Head of caudate nucleus (tissue), 42 donors: ENCODE measurements around the gene SLC12A6.
A peak's percentile ranks its signal among the peaks of the same experiment; 100 is the strongest.

ENCODE experiments used
- DNase-seq, 42 donors: peaks; one replicate each; pipeline versions ENCODE4 v3.0.0 to v3.0.0-alpha.2; 2020 to 2021; ENCODE audit warnings: mixed read lengths in 7 of 42
- intact Hi-C: fragments of 100-400 bp; cut with DNase I; formaldehyde crosslinking; loops from one replicate; pipeline ENCODE4 v1.15.0; 2022

Gene SLC12A6

GRCh38 chr15:34336231-34336990 lies 1.2 kb downstream of the SLC12A6 start:
- DNase-seq: peak in 7 of 42 donors; percentile 12 to 52 (median 24)
- intact Hi-C loops: loop anchor here (10.0 kb wide), 1 partner anchor 112 kb away; the partner anchor contains the start of gene EMC4

GRCh38 chr15:34335176-34336032 lies 2.2 kb downstream of the SLC12A6 start:
- intact Hi-C loops: loop anchor here (10.0 kb wide), 1 partner anchor 111 kb away; the partner anchor contains the start of gene EMC4
- DNase-seq: no peak

- no peak for DNase-seq
- intact Hi-C loops: loop anchor here (10.0 kb wide), 1 partner anchor 110 kb away; the partner anchor contains the start of gene EMC4
Measured at GRCh38 chr15:34334672-34335071, 2.9 kb downstream of the SLC12A6 start.

GRCh38 chr15:34332553-34333120 lies 4.9 kb downstream of the SLC12A6 start:
- no peak for DNase-seq
- intact Hi-C loops: loop anchor here (10.0 kb wide), 1 partner anchor 108 kb away; the partner anchor contains the start of gene EMC4

- intact Hi-C loops: loop anchor here (10.0 kb wide), 1 partner anchor 107 kb away; the partner anchor contains the start of gene EMC4
- DNase-seq: no peak
Measured at GRCh38 chr15:34331809-34332208, 5.8 kb downstream of the SLC12A6 start.

GRCh38 chr15:34330279-34330678 lies 7.3 kb downstream of the SLC12A6 start:
- no peak for DNase-seq
- intact Hi-C loops: loop anchor here (10.0 kb wide), 1 partner anchor 105 kb away; the partner anchor contains the start of gene EMC4

- DNase-seq: no peak
- intact Hi-C loops: no loop called here
Measured at GRCh38 chr15:34329006-34329405, 8.6 kb downstream of the SLC12A6 start.

GRCh38 chr15:34327906-34328305 lies 9.7 kb downstream of the SLC12A6 start:
- intact Hi-C loops: no loop called here
- DNase-seq: no peak

- intact Hi-C loops: no loop called here
- DNase-seq: no peak
Measured at GRCh38 chr15:34325368-34325767, 12.2 kb downstream of the SLC12A6 start.

GRCh38 chr15:34324933-34325332 lies 12.6 kb downstream of the SLC12A6 start:
- intact Hi-C loops: no loop called here
- DNase-seq: no peak

GRCh38 chr15:34323217-34323616 lies 14.4 kb downstream of the SLC12A6 start:
- intact Hi-C loops: no loop called here
- no peak for DNase-seq

- intact Hi-C loops: no loop called here
- peak in 34 of 42 donors; percentile 18 to 83 (median 51) for DNase-seq
Measured at GRCh38 chr15:34318277-34319079, 19.1 kb downstream of the SLC12A6 start.

GRCh38 chr15:34314491-34315490 lies 22.8 kb downstream of the SLC12A6 start:
- no peak for DNase-seq
- intact Hi-C loops: no loop called here

GRCh38 chr15:34311563-34311962 lies 26.0 kb downstream of the SLC12A6 start:
- no peak for DNase-seq
- intact Hi-C loops: no loop called here

GRCh38 chr15:34304613-34305012 lies 33.0 kb downstream of the SLC12A6 start:
- intact Hi-C loops: no loop called here
- DNase-seq: no peak

GRCh38 chr15:34301058-34301457 lies 36.5 kb downstream of the SLC12A6 start:
- intact Hi-C loops: no loop called here

GRCh38 chr15:34297059-34297458 lies 40.5 kb downstream of the SLC12A6 start:
- intact Hi-C loops: no loop called here
- no peak for DNase-seq

More at GRCh38 chr15:34301058-34301457, 36.5 kb downstream of the SLC12A6 start:
- no peak for DNase-seq
